C4-2B (cell line): ENCODE results near the gene VCX3B.

ENCODE experiments used
- CTCF ChIP-seq: fragments of 450-650 bp; conservative IDR thresholded peaks from 2 replicates; pipeline ENCODE4 v1.5.1; 2017; ENCODE audit warnings: mild to moderate bottlenecking
- ZFX ChIP-seq: fragments of 450-650 bp; IDR thresholded peaks from 2 replicates; pipeline ENCODE4 v1.6.1; 2017

GRCh38 chrX:8462488-8462887 lies 2.1 kb upstream of the VCX3B start:
- TF ChIP-seq CTCF (no peak), ZFX (no peak)
